HG03442 (cell line): ENCODE results near the gene TMC3.

Experiments
- ATAC-seq: cut with Tn5 transposase; IDR thresholded peaks from one replicate; pipeline ENCODE4 v1.9.1; 2021; ENCODE audit warnings: mild to moderate bottlenecking, moderate library complexity; ENCODE audit not compliant: unreplicated experiment

The TMC3 gene

DNA sequence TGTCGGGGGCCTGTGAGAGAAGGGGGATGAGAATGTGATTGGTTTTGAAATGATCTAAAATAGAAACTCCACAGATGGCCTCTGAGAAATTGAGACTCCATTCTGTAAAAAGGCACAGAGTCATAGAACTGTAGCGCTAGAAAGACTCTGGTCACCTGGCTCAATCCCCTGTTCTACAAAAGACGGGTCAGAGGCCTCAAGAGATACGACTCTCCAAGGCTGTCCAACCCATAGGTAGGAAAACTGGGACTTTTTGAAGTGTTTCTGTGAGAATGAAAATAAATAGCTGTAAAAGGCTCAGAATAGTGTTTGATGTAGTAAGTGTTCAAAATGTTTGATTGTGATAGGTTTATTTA lies 11.7 kb upstream of the TMC3 start:
- no peak for ATAC-seq

DNA sequence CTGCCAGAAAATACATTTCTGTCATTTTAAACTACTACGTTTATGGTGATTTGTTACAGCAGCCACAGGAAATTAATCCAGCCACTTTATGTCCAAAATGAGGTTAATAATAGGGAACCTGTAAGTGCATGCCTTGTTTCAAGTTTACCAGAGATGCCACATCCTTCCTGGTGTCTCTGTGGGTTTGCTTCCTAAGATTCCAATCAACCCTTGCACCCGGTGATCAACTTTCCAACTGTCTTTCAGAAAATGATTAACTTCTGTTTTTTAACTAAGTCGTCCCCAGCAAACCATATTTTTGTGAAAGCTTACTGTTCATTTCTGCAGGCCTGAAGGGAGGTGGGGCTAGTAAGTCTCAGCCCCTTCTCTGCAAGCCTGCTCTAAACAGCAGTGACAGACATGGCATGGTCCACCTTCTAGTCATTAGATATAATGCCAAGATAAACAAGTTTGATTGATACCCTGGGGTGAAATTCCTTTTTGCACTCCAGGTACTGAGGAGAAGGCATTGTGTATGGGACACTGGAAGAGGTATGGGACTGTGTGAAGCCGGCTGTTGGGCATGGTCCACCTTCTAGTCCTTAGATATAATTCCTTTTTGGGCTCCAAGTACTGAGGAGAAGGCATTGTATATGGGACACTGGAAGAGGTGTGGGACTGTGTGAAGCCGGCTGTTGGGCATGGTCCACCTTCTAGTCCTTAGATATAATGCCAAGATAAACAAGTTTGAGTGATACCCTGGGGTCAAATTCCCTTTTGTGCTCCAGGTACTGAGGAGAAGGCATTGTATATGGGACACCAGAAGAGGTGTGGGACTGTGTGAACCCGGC lies 11.1 kb upstream of the TMC3 start:
- no peak for ATAC-seq

DNA sequence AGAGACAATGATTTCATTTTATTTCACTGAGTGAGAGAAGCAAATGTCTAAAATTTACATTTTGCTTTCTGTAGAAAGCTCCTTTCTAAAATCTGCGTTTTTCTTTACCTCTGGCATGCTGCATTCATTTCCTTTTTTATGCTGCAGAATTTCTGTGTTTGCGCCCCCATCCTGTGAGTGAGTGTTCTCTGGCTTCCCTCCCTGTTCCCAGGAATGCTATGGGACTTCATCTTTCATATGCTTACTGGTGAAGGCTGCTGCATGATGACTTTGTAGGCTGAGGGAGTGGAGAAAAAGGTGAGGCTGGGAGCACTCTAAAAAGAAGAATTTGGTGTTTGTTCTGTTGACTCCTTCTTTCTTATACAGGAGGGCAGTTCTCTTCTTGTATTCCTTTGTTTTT lies 7.7 kb upstream of the TMC3 start:
- no peak for ATAC-seq

DNA sequence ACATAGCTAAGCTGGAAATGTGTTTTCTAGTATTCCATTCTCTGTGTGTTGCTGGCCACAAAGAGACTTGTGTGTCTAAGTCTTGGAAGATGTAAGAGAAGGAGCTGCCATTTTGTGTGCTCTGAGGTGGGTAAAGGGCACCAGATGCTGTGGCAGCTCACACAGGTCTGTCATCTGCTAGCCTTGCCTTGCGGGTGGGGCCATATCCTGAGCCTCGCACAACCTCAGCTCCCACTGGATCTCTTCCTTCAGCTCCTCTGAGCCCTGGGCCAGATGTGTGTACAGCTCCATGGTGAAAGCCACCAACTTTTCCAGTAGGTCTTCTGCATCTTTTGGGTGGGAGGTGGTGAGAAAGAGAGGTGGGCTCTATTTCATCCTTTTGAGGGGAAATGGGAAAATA lies 6.7 kb upstream of the TMC3 start:
- no peak for ATAC-seq

DNA sequence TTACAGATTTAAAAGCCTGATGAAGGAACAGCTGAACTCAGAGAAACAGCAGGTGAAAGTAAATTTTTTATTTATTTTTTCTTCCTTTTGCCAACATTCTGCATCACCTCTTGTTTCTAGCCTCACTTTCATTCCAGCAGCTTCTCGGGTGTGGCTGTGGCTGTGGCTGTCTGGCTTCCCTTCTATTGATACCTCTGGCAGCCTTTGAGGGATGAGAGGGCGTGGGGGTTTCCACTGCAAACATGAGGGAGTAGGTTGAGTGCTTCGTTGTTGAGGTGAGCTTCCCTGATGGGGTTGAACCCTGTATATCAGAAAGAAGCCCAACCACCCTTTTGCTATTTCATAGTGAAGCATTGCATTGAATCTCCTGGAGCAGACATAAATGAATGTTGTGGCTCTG lies 6.2 kb upstream of the TMC3 start:
- ATAC-seq, result no peak

DNA sequence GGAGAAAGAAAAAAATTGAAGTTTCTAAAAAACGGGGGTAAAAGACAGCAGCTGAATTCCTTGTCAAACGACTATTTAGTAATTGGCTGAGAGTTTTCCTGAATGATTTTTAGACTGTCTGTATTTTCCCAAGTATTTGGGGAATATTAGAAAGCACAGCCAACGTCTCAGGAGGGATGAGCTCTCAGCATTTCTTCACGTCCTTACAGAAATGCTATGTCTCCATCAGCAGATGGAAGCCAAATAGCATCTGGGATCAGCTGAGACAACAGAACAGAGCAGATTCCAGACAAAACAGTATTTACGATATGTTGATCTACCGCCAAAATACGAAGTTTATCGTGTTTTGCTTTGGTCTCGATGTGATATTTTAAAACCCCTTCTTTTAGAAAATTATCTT lies 5.3 kb upstream of the TMC3 start:
- ATAC-seq, result no peak

DNA sequence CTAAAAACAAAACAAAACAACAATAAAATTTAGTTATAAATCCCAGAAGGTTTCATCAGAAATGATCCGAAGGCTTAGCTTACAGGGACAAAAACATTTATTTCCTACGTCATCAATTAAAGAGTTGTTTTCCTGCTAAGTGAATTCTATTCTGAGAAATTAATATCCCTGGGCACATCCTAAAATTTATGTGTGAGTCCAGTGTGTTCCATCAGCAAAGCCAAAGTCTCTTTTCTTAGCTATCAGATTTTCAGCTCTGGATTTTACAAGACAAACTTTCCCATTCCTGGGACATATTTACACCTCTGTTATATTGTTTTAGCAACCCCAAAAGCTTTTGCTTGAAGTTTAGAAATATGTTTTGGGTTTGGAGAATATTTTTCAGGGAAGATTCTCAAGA lies 4.4 kb upstream of the TMC3 start:
- no peak for ATAC-seq

DNA sequence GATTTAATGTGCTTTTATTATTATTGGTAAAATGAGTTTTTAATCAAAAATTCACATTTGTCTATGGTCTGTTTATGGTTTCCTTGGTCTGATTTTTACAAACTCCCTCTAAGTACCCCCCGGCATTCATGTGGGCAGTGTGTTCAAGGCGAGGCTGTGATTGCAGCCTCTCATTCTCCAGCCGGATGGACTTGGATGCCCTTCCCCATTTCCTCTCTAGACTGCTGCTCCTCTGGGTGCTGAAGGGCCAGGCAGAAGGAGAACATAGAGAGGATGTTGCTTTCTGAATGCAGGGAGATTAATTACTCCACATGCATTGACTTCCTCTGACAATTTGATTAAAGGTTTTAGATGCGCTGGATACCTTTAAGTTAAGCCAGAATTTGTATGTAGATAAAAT lies 3.9 kb upstream of the TMC3 start:
- no peak for ATAC-seq

DNA sequence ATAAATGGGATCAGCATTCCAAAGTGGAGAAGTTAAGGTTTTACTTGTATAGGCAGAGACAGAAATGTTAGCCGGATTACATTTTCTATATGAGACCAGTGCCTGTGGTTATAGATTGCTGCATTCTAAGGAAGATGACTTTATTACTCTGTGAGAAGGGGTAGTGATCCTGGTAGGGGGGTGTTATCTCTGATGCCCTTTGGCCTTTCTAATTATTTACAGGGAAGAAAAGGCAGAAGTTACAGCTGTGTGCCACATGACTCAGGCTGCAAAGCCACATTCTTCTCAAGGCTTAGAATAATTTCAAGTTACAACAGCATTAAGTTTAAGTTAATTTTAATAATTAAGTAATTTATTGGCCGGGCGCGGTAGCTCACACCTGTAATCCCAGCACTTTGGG lies 2.2 kb upstream of the TMC3 start:
- no peak for ATAC-seq

DNA sequence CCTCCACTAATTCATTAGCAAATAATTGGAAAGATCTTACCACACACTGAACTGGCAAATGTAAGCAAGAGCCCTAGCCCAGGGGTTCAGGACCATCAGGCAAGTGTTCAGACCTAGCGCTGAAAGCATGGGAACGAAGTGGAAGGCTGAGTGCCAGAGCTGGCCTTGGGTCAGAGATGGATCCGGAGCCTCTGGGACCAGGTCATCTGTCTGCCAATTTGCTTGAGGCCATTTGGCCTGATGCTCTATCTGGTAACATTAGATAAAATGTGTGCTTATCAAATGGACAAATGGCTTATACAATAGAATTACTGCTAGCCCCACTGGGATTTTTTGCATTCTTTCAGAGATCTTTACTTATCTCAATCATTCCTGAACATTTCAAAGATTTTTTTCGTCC lies 1.4 kb upstream of the TMC3 start:
- ATAC-seq, result no peak

DNA sequence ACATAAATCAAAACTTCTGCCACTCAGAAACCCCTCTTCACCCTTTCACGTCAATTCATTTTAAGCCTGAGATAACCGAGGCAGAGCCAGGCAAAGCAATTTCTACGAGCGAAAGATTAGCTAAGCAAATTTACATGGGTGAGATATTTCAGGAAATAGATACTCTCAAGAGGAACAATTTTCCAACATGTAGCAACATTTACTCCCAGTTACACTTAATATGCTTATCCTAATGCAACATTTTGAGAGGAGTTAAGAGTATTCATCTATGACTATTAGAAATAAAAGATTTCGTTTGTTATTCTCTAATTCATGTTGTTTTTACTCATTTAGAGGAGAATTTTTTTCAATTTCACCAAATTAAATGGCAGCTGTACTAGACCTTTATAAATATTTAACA lies 837 bp downstream of the TMC3 start:
- no peak for ATAC-seq

DNA sequence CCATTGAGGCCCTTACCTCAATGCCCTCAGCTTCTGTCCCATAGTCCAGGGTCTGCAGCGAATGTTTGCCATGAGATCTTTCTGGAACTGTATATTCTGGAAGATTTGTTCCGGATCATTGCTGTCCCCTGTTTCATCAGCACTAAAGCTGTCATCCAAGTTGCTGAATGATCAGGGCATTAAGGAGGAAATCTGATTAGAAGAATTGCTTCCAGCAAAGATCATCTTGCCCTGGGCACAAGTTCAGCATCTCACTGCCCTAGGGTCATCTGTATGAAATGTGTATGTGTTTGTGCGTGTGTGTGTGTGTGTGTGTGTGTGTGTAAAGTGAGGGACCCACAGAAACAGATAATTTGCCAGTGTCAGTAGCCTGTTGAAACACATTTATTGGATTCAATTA lies 1.4 kb downstream of the TMC3 start:
- ATAC-seq, result no peak

DNA sequence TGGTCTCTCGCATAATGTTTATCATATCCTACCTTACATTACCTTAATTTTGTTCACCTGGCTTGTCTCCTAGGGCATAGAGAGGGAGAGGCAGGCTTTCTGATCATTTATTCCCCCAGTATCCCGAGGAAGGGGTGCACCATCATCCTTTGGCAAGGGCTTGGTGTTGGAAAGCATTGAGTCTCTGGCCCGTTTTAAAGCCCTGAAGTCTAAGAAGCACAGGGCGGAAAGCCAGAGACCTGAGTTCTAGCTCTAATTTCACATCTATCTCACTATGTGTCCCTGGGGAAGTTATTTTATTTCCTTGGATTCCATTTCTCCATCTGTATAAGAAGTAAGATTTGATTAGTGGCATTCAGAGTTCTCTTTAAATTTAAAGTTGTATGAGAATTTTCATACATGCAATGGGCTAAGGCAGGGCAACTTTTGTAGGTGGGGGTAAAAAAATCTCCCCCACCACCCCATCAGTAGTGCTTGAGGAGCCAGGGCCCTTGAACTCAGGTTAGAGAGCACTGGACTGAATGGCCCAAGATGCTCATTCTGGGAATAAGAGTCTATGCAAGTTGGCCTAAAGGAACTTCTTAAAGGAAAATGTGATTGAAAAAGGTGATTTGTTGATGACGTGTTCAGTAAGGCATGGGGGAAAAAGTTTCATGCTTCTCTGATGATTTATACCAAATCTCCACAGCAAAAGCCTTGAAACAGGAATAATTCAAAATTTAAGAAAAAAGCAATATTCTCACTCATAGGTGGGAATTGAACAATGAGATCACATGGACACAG lies 10.1 kb downstream of the TMC3 start:
- ATAC-seq, result no peak

DNA sequence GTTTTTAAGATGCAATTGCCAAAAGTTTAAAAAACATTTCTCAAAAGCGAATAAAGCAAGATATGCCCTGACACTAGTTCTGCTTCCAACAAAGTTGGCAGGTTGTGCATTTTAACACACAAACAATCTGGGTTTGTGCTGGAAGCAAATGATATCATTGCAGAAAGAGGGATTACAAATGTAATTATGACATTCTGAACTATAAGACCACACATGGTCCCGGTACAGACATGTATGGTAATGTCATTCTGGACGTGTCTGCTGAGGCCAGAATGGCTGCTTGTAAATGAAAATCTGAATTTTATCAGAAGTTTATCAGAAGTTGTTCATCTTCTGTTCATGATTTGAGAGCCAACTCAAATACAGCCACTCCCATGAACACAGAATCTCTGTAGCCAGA lies 10.7 kb downstream of the TMC3 start:
- no peak for ATAC-seq

DNA sequence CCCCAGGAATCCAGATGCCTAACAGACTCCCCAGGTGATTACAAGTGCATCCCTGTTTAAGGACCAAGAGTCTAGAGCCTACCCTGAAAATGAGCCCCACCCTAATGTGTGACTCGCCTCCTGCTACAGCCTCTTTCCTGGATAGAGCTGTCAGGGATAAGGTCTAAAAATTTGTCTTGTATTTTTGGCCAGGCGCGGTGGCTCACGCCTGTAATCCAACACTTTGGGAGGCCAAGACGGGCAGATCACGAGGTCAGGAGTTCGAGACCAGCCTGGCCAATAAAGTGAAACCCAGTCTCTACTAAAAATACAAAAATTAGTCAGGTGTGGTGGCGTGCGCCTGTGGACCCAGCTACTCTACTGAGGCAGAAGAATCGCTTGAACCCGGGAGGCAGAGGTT lies 11.2 kb downstream of the TMC3 start:
- ATAC-seq, result no peak

DNA sequence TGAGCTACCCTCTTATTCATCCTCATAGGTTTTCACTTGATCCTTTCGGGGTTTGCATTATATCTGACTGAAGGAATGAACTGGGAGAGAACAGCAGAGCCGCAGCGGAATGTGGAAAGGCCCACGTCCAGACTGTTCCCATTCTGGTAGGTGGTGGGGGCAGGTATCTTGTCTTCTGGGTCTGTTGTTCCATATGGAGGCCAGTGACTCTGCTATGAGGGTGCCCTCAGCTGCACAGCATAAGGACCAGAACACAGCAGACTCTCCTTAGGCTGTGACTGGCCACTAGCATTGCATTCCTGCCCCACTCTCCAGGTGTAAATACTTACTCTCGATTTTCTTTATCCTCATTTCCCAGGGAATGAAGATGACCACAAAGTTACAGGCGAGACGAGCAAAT lies 12.1 kb downstream of the TMC3 start:
- ATAC-seq, result no peak

DNA sequence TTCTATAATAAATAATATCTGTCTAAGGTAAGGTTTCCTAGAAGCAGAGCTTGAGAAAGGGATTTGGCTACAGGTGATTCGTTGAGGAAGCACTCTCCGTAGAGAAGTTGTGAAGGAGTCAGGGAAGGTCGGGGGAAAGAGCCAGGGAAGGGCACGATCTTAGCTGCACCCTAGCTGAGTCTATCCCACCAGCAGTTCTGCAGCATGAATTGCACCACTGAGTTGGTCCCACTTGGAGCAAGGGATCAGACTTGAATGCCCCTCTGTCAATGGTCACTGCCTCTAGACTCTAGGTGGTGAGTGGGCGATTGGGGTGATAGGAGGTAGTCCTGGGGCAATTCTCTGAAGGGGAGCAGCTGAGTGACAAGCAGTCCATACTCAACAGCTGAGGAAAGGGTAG lies 13.5 kb downstream of the TMC3 start:
- no peak for ATAC-seq

DNA sequence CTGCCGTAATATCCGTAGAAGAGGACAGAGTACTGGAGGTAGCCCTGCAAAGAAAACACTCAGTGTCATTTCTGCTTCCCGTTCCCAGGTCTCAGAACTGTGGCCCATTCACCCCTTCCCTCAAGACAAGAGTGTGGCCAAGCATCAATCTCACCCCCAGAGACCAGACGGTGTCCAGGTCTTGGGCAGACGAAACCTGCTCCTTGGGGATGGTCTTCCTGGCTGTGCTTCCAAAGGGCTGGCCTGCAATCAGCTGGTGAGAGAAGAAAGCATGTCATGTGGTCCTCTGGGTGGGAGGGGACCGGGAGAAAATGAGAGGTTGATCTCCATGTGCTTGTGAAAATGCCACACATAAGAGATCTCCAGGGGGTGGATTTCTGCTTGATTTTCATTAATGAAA lies 15.8 kb downstream of the TMC3 start:
- no peak for ATAC-seq

DNA sequence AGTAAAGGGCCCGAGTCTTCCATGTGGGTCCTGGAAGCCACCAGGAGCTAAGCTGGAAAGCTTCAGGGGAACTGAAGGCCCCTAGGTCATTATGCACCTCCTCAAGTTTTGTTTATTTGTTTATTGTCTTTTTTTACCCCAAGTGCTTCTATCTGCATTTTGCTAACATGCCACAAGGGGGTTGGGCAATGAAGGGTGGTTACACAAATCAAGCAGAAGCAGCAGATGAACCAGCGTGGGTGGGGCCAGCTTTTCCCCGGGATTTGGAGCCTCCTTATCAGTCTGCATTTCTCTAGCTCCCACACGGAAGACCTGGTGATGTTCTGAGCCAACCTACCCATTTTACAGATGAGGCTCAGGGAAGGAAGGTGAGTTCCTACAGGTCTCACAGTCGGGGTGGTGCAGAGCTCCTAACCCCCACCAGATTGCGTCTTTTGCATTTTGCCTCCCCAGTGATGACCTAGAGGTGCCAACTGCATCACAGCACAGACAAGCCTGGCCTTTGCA lies 16.8 kb downstream of the TMC3 start:
- no peak for ATAC-seq

DNA sequence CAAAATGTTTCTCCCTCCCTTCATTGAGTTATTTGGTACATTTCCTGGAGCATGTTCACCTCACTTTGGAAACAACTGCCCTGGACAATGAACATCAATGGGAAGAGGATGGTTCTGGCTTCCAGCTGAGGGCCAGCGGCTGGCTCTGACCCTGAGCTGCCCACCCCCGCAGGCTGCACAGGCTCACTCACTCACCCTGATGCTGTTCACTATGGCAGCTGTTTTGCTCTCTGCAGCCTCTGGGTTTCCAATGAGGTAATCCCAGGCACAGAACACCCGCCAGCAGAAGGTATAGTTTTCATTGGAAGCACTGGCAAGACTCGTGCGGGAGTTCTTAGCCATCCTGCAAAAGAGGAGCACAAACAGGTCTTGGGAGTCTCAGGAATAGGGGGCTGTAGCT lies 17.8 kb downstream of the TMC3 start:
- no peak for ATAC-seq

DNA sequence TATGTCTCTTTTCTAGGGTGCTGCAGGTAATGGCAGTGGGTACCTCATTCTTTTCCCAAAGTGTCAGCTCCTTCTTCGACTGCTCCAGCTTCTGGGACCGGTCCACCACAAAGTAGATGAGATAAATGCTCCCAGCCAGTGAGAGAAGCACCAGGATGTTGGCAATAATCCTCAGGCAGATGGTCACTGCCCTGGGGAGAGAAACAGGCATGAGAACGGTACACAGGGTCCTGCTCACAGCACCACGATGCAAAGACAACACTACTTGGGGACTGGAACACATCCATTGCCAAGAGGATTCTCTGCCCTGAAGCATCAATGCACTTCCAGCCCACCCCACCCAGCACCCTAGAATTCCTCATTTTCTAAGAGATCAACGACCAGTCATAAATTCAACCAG lies 22.4 kb downstream of the TMC3 start:
- no peak for ATAC-seq

DNA sequence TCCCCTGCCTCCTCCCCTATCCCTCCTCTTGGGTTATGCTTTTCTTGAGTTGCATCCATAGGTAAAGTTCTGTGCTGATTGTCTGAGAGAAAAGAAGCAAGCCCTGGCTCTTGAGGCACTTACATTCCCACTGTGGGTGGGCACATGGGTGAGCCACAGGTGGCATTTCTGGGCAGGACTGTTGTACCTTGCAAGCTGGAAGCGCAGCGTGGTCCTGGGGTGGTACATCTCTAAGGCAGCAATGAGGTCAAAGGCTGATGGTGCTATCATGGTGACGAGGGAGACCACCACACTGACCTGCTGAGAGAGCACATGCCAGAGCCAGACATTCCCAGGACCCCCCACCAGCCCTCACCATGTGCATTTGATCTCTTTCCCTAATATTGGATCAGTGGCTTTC lies 24.7 kb downstream of the TMC3 start:
- ATAC-seq, result no peak
